Measurements from ENCODE around the gene CSDE1.

The CSDE1 gene

DNA sequence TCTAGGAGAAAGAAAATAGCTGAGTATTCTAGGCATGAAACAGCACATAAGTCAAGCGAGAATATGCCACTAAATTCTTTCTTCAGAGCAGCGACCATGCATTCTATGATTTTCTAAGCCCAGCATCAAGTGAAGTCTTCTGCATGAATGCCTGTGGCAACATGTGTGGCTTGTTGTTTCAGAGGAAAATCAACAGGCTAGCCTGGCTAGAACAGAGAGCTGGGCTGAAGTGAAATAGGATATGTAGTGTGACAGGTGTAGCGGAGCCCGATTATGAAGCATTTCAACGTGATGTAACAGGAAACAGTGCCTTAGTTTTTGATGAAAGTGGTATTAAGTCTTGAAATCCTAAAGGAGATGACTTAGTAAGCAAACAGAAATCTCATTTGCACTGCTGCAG lies 7.0 kb downstream of the CSDE1 start:
- TF ChIP-seq, protein P1, sequence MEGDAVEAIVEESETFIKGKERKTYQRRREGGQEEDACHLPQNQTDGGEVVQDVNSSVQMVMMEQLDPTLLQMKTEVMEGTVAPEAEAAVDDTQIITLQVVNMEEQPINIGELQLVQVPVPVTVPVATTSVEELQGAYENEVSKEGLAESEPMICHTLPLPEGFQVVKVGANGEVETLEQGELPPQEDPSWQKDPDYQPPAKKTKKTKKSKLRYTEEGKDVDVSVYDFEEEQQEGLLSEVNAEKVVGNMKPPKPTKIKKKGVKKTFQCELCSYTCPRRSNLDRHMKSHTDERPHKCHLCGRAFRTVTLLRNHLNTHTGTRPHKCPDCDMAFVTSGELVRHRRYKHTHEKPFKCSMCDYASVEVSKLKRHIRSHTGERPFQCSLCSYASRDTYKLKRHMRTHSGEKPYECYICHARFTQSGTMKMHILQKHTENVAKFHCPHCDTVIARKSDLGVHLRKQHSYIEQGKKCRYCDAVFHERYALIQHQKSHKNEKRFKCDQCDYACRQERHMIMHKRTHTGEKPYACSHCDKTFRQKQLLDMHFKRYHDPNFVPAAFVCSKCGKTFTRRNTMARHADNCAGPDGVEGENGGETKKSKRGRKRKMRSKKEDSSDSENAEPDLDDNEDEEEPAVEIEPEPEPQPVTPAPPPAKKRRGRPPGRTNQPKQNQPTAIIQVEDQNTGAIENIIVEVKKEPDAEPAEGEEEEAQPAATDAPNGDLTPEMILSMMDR (IDR thresholded peaks at IDR 0.05) = no peak

DNA sequence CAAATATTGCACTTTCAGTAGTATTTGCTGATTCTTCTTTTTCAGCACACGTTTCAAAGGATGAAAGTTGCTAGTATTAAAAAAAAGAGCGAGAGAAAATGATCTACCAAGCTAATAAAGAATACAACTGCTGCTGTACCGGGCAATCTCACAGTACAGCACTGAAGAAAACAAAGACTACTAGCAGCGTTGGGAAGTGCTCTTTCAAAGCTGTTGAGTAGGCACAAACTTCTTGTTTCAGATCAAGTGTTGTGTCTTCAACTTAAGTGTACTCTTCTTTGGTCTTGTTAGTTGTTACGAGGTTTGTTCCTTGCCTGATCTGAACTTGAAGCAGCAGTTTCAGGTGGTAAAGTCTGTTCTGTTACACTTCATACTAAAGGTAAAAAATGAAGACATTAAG lies 7.9 kb downstream of the CSDE1 start:
- TF ChIP-seq, protein P1 (IDR thresholded peaks at IDR 0.05) = no peak

DNA sequence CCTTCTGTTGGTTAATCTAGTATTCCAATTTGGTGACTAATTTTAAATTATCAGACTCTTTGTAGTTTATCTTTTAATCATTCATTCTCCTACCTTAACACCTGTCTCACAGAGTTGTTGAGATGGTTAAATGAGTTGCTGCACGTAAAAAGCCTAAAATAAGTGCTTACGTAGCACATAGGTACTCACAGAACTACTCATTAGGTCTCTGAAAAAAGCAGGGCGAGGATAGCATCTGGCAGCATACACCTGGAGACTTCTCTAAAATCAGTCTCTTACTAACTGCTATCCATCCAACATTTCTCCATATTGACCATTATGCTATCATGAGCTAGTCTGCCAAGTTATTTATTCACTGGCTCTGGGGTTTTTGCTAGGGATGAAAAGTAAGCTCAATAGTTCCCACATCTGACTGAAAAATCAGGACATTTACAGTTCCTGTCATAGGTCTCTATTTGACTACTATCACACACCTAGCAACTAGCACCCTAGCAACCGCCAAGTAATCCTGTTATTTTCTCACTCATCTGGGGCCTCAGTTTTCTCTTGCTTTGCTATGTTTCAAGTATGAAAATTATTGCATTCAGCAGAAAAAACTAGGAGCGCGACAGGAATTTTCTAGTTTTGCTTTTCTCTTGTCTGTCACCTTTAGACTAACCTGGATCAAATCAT lies 11.2 kb downstream of the CSDE1 start:
- TF ChIP-seq, protein P1 (IDR thresholded peaks at IDR 0.05) = no peak

DNA sequence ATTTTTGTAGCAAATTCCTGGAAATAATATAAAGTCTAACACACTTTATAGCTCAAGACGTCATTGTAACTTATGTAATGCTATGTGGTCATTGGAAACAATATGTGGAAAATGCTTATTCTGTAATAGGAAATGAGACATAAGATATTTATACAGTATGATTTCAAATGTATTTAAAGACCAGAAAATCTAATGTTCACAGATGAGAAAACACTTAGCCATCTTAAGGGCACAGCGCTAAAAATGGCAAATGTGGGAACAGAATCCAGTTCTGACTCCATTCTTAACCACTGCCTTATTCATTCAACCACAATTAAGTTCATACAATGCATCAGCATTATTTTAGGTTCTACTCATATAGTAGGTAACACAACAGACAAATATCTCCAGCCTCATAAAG lies 12.5 kb downstream of the CSDE1 start:
- TF ChIP-seq, protein P1 (IDR thresholded peaks at IDR 0.05) = no peak

DNA sequence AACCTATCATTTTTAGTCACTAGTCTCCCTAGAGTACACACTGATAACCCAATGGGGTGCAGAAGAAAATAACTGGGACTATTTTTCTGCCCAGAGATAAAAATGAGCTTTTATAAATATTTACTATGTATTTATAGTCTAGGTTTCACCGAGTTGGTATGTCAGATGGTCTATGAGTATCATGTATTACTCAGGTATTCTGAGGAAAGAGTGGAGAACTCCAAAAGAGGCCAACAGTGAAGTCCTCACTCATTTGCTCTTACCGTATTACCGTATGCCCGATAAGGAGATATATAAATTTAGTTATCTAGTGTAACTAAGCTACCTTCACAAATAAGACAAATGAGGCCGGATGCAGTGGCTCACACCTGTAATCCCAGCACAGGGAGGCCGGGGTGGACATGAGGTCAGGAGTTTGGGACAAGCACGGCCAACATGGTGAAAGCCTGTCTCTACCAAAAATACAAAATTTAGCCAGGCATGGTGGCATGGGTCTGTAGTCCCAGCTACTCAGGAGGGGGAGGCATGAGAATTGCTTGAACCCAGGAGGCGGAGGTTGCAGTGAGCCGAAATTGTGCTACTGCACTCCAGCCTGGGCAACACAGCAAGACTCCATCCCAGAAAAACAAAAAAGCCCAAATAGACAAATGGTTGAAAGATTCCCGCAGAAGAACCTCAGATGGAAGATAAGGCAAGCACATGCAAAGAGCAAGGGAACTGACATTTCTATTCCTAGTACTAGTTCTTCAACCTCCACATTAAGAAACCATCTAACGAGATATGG lies 15.6 kb downstream of the CSDE1 start:
- TF ChIP-seq, protein P1 (IDR thresholded peaks at IDR 0.05) = no peak

DNA sequence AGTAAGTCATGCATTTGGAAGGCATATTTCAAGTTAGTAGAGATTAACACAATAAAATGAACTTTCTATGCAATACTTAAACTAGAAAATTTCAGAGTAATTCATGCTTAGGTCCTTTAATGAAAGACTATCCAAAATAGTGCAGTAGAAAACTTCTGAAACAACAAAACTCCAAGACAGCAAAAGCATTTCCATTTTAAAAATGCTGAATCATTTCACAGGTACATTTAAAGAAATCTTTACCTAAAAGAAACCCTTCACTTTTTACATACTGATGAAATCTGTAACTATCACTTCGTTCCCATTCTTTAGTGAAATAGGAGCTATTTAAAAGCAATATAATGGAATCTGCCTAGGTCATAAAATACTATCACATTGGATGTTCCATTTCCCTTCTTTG lies 17.5 kb downstream of the CSDE1 start:
- TF ChIP-seq, protein P1 (IDR thresholded peaks at IDR 0.05) = no peak

DNA sequence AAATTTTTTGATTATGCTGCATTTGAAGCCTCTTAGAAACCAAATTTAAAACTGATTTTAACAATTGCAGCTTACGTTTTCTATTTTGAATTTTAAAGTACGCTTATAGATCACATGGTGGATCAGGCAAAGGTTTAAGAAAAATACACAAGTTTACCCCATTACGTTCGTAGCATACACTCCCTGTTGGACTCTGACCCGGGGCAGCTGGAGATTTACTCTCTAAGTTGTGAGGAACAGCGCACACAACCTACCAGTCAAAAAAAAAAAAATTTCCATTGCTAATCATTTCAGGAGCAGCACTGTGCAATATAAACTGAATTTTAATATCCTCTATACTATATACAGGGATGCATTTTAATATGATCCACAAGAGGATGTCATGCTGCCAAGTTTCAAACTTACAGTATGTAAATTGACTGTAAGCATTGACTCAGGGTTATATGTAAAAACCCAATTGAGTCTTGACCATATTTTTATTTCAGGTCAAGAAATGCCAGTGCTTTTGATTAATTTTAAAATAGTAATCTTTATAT lies 20.4 kb downstream of the CSDE1 start:
- TF ChIP-seq, protein P1 (IDR thresholded peaks at IDR 0.05) = no peak
